ENCODE data around the gene ARID1B.

DNA sequence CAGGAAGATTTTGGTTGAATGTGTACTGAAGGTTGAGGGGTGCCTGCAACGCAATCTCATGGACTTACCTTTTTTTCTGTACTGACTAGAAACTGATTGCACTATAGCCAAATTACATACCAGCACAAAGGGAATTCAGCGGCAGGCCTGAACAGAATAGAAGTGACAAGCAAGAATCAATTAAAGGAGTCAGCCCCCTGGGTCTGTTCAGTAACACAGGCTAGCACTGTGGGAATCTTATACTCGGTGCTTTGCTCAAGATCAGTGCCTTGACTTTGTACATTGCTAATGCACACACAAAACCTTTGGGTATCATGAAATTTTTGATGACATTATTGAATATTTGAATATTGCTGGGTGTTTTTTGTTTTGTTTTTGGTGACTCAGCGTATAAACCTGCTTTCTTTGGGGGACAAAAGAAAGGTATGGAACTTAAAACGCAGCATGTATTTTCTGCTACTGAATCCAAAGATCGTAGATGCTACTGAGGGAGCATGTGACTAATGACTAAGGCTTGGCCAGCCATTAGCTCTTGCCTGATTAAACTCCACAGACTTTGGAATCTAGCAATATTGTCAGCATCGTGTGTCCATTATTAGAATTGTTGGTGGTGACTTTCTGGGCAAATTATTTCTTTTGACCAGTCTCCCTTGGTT is 236.6 kb downstream of the ARID1B start:
- TF ChIP-seq, protein P1, sequence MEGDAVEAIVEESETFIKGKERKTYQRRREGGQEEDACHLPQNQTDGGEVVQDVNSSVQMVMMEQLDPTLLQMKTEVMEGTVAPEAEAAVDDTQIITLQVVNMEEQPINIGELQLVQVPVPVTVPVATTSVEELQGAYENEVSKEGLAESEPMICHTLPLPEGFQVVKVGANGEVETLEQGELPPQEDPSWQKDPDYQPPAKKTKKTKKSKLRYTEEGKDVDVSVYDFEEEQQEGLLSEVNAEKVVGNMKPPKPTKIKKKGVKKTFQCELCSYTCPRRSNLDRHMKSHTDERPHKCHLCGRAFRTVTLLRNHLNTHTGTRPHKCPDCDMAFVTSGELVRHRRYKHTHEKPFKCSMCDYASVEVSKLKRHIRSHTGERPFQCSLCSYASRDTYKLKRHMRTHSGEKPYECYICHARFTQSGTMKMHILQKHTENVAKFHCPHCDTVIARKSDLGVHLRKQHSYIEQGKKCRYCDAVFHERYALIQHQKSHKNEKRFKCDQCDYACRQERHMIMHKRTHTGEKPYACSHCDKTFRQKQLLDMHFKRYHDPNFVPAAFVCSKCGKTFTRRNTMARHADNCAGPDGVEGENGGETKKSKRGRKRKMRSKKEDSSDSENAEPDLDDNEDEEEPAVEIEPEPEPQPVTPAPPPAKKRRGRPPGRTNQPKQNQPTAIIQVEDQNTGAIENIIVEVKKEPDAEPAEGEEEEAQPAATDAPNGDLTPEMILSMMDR (conservative IDR thresholded peaks at IDR 0.05; ENCODE audit: low read depth, low read length): no peak
- TF ChIP-seq EZH2 (IDR thresholded peaks at IDR 0.05; ENCODE audit: low read length, unreplicated experiment): no peak
